Activated CD8-positive, alpha-beta memory T cell treated with anti-CD3 and anti-CD28 coated beads, Interleukin-2, amount 50 U/mL, for 4 hours (primary cell): ENCODE data around the gene TADA2A.
"Not testable (repeated sequence)": the region's sequence is repeated elsewhere in the genome, so short reads cannot be mapped to it uniquely, and the experiment has no call there.

ENCODE experiments used
- DNase-seq: peaks from one replicate; pipeline ENCODE4 v3.0.0-alpha.2; 2020

TADA2A gene

DNA sequence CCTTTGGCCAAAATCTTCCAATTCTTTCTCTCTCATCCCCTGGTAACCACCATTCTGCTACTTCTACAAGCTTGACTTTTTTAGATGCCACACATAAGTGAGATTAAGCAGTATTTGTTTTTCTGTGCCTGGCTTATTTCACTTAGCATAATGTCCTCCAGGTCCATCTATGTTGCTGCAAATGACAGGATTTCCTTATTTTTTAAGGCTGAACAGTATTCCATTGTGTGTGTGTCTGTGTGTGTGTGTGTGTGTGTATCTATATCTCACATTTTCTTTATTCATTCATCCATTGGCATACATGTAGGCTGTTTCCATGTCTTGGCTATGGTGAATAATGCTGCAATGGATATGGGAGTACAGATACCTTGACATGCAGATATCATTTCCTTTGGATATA lies 6.2 kb upstream of the TADA2A start:
- DNase-seq, result no peak

DNA sequence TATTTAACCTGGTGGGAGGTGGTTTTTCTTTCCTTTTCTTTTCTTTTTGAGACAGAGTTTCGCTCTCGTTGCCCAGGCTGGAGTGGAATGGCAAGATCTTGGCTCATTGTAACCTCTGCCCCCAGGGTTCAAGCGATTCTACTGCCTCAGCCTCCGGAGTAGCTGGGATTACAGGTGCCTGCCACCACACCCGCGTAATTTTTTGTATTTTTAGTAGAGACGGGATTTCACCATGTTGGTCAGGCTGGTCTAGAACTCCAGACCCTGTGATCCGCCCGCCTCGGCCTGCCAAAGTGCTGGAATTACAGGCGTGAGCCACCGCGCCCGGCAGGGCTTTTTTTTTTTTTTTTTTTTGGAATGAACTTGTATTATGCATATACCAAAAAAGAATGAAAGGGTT lies 1.2 kb upstream of the TADA2A start:
- DNase-seq, result not testable (repeated sequence)

DNA sequence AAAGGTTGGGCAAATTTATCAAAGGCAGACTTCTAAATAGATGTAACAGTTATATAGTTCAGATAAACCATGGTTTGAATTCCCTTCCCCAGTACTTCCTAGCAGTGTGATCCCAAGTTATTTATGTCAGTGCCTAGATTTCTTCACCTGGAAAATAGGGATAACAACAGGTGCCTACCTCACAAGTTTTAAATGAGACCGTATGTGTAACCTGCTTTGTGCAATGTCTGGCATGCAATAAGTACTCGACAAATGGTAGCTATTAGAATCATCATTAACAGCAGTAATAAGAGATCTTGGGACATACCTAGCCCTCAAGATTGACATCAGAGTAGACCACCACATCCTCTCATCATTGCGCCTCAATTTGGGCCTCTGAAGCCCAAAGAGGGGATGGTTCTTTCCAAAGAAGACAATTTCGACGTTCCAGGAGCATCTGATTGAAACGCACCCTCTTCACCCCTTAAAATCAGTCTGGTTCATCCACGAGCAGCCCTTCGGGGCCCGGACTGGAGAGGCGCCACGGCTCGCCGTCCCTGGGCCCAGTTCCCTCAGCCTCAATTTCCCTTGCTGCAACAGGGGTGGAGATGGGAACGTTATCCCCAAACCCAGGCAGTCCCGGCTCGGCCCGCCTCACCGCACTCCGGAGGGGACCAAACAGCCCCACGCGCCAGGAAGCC lies 591 bp upstream of the TADA2A start:
- no peak for DNase-seq

DNA sequence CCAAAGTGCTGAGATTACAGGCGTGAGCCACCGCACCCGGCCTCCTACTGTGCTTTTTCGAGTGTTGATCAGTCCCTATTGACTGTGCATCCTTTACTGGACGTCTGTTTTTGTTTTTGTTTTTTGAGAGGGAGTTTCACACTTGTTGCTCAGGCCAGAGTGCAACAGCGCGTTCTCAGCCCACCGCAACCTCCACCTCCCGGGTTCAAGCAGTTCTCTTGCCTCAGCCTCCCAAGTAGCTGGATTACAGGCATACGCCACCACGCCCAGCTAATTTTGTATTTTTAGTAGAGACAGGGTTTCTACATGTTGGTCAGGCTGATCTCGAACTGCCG lies 1.4 kb downstream of the TADA2A start:
- DNase-seq, result not testable (repeated sequence)

DNA sequence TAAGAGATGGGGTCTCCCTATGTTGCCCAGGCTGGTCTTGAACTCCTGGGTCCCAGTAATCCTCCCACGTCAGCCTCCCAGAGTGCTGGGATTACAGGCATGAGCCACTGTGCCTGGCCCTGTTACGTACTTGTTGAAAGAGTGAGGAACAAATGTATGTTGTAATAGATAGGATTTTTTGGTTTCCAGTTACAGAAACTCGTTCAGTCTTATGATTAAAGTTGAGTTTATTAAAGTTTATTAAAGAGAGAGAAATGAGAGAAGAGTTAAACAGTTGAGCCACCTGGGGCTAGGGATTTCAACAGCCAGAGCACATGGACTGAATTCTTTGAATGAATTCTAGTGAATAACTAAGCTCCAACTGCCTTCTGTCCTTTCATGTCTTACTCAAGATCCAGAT lies 3.7 kb downstream of the TADA2A start:
- no peak for DNase-seq

DNA sequence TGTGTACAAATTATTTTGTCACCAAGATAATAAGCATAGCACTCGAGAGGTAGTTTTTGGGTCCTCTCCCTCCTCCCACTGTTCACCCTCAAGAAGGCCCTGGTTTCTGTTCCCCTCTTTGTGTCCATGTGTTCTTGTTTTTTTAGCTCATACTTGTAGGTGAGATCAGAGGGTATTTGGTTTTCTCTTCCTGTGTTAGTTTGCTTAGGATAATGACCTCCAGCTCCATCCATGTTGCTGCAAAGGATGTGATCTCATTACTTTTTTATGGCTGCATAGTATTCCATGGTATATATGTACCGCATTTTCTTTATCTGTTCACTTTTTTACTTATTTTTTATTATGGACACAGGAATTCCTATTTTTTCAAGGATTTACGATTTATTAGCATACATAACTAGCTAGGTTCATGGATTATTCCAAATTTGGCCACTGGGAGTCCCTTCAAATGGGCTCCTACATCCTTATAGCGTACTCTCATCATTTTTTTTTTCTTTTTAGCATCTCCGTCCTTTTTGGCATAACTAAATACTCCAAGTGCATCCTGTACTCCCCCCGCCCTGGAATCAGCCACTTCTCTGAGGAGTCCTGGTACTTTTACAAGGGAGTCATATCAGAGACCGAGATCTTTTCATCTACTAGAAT lies 7.3 kb downstream of the TADA2A start:
- DNase-seq, result no peak

DNA sequence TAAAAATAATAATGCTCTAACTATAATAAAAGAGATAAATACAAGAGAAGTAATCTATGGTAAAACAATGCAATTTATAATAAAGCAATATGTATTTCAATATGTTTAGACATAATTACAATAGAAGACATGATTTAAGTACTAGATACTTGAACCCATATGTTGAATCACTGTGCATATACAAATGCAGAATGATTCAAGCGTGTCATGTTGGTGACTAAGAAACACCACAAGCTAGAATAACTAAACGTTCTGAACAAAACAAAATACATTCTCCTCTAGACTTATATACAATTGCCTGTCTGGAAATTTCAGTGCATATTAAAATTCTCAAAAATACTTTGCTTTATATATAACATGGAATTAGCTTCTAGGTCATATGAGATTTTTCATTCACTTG lies 11.2 kb downstream of the TADA2A start:
- DNase-seq, result no peak

DNA sequence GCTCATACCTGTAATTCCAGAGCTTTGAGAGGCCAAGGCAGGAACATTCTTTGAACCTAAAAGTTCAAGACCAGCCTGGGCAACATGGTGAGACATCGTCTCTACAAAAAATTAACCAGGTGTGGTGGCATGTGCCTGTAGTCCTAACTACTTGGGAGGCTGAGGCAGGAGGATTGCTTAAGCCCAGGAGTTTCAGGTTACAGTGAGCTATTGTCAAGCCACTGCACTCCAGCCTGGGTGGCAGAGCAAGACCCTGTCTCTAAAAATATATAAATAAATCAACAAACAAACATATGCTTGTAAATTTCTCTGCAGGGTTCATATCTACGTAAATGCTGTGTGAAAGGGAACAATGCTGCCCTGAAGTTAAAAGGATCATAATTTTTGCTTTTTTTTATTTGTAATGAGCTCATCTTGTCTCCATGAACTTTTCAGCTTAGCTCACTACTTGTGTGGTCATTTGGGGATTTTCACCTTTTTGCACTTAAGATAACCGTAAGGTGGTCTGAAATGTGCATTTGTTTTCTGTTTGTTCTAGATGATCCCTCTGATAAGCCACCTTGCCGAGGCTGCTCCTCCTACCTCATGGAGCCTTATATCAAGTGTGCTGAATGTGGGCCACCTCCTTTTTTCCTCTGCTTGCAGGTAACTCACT lies 16.4 kb downstream of the TADA2A start:
- DNase-seq, result no peak

DNA sequence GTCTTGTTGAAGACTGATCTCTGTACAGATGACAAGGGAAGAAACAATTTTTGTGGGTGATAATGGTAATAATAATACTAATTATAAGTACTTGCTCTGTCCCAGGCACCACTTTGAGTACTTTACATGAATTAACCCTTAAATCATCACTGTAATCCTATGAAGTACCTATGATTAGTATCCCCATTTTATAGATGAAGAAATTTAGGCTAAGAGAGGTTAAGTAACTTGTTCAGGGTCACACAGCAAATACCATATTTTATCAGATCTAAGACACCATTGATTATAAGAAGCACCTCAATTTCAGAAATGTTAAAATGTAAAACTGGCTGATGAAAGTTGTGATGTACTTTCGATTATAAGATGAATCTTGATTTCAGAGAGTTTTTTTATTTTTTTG lies 18.6 kb downstream of the TADA2A start:
- no peak for DNase-seq

DNA sequence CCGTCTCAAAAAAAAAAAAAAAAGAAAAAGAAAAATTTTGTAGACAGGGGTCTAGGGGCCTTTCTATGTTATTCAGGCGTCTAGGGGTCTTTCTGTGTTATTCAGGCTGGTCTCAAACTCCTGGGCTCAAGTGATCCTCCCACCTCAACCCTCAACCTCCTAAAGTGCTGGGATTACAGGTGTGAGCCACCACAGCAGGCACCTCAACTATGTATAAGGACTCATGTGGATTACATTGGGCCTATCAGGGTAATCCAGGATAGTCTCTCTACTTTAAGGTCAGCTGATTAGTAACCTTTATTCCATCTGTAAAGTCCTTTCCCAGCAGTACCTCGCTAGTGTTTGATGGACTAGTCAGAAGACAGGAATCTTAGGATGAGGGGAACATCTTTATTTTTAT lies 22.4 kb downstream of the TADA2A start:
- DNase-seq, result no peak

DNA sequence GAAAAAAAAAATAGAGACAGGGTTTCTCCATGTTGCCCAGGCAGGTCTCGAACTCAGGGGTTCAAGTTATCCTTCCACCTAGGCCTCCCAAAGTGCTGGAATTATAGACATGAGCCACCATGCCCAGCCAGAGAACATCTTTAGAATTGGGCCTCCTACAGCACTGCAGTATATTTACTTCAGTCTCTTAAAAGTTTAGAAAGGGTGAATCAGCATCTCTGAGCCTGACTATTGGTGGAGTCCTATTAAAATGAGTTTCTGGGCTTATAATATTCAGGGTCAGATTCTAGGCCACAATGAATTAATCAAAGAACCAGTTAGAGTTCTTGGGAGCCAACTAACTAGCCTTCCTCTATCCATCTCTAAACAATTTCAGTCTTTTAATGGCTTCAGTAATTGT lies 22.8 kb downstream of the TADA2A start:
- no peak for DNase-seq

DNA sequence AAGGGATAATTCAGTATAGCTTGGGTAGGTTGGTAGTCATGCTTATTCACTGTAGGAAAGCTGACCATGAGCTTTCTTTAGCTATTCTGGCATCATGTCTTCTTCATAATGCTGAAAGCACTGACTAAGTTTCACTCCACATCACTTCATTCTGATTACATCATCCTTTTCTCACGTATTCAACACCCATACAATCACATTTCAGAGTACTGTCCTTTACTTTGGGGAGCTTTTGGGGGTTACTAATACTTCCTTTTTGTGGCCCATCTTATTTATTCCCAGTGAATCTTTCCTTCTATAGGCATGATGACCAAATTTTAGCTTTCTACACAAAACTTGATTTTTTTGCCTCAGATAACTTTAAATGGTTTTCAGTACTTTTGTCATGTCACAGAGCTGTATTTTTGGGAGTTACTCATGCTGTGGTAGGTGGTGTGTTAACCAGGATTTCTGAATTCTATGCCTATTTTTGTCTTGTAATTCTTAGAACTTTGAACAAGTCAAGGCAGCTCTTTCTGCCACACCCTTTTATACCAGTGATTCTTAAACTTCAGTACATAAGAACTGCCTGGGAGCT lies 23.5 kb downstream of the TADA2A start:
- no peak for DNase-seq

DNA sequence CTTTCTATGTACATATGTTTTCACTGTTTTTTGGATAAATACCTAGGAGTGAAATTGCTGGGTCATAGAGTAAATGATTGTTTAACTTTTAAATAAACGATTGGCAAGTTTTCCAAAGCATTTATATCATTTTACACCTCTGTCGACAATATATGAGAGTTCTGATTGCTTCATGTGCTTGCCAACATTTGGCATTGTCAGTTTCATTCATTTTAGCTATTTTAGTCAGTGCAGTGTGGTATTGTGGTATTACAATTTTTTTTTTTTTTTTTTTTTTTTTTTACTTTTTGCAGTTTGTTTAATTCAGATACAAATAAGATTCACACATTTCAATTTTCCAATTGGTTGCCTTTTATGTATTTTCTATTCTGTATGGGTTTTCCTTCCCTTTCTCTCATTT lies 26.0 kb downstream of the TADA2A start:
- DNase-seq, result no peak

DNA sequence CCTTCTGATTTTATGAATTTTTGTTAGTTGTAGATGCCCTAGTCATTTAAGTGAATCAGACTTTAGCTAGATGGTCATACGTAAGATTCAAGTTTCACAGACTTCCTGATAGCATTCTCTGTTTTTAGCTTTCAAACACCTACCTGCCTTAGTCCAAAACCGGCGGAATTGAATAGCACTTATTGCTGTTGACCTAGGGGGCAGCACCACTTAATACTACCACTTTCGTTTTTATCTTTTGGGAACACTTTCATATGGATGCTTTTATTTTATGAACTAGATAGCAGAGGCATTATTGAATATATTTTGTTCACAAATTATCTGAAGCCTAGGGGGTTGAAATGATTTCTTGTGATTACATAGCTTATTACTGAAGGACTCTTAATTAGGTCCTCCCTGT lies 31.5 kb downstream of the TADA2A start:
- DNase-seq, result no peak

DNA sequence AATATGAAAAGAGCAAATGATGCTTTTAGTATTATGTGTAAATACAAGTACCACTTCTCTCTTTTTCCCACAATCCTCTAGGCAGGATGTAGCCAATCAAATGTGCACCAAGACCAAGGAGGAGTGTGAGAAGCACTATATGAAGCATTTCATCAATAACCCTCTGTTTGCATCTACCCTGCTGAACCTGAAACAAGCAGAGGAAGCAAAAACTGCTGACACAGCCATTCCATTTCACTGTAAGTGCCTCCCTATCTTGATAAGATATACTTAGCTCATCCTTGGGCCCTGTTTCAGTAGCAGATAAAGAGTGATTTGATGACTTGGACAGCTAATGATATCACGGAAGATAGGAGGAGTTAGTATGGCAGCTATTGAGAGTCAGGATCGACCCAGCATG lies 33.7 kb downstream of the TADA2A start:
- no peak for DNase-seq

DNA sequence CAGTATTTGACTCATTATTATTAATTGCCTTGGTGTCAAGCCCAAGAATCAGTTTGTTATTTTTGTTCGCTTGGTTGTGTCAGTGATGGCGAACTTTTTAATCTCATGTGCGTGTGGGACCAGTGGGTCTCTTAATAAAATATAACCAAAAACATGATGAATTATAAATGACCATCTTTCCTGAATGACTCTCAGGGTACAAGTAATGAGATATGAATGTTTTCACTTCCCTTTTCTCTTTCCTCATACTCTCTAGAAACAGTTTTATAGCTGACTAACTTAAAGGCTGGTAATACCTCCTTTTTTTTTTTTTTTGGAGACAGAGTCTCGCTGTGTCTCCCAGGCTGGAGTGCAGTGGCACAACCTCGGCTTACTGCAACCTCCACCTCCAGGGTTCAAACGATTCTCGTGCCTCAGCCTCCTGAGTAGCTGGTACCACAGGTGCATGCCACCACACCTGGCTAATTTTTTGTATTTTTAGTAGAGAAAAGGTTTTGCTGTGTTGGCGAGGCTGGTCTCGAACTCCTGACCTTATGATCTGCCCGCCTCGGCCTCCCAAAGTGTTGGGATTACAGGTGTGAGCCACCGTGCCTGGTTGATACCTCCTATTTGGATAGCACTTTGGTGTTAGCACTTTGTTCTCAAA lies 34.8 kb downstream of the TADA2A start:
- DNase-seq, result not testable (repeated sequence)

DNA sequence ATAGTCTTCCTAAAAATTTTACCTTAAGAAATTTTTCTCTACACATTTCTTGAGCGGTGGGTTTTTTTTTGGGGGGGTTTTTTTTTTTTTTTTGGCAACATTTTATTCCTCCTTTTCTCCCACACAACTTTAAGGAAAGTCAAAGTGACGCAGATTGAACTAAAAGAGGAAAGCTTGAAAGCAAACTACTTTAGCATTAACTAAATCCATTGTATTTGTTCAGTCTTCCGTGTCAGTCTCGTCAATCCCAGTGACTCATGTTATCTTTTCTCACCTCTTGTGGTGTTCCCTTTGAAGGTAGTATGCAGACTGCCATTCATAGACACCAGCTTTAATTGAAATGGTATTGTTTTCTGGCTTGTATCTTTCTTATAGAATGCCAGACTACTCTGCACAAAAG lies 39.3 kb downstream of the TADA2A start:
- DNase-seq, result no peak

DNA sequence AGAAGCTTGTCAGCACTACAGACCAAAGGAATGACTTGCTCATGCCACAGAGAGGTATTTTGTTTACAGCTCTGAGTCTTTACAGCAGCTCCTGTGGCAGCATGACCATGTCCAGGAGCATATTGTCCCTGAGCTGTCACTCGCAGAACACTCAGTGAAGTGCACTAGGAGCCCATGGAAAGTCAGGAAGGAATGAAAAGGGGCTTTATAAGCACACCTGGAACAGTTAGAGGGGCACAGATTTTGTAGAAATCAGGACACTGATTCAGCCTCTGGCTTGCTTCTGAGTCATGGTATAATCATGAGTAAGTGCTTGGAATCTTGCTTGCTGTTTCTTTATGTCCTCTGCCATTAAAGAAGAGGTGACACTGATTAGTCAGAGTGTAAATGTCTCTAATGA lies 41.0 kb downstream of the TADA2A start:
- no peak for DNase-seq

DNA sequence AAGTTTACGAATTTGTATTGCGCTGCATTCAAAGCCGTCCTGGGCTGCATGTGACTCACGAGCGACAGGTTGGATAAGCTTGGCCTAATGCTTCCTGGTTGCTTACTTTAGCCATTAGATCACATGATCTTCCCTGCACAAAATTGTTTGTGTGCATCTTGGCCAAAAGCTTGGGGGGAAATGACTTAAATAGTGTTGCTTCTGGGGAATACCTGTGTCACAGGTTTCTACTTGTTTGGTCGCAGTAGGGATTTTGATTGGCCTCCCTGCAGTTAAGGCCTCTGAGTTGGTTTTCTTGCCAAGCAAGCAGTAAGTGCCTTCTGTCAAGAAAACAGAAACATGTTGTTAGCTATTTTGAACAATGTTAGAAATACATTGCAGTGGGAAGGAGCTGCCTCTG lies 43.4 kb downstream of the TADA2A start:
- no peak for DNase-seq

DNA sequence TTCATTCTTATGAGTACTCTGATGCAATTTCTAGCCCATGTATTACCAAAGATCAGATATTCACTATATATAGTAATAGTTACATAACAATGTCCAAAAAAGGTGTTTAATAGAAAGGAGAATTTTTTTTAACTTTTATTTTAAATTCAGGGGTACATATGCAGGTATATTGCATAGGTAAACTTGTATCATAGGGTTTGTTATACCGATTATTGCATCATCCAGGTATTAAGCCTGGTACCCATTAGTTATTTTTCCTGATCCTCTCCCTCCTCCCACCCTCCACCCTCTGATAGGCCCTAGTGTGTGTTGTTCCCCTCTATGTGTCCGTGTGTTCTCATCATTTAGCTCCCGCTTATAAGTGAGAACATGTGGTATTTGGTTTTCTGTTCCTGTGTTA lies 51.1 kb downstream of the TADA2A start:
- DNase-seq, result not testable (repeated sequence)

DNA sequence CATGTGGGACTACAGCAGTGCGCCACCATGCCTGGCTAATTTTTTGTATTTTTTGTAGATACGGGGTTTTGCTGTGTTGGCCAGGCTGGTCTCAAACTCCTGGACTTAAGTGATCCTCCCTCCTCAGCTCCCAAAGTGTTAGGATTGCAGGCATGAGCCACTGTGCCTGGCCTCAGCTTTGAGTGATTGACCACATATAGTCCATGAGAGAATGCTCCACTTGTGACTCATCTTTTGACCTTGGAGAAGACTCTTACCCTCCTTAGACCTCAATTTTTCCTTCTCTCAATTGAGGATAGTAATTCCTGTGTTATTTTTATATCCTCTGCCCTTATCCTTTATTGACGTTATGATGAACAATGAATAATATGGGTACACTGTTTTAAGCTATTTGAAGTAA lies 52.1 kb downstream of the TADA2A start:
- no peak for DNase-seq

DNA sequence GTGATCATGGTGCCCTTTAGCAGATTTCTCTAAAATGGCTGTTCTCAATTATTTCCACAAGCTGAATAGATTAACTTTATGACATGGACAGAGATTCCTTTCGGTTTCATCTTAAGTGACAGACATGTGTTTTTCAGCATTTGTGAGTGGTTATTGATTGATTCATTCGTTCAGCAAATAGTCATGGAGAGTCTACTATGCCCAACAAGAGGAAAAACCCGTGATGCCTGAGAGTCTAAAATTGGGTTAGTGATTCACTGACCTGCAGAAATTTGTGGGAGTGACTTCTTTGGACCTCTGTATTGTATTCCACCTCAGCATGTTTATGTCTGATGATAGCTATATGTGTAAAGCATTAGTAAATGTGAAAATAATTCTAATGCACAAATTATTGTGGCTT lies 55.0 kb downstream of the TADA2A start:
- DNase-seq, result no peak

DNA sequence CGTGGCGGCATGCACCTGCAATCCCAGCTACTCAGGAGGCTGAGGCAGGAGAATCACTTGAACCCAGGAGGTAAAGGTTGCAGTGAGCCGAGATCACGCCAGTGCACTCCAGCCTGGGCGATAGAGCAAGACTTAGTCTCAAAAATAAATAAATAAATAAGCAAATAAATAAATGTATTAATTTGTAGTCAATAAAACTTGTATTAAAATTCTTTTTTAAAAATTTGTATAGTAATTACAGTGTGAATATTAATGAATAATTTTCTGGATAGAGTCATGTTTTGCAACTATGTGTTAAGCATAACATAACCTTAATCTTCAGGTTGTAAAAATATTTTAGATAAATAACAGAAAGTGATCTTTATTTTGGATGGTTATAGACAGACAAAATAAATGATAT lies 55.8 kb downstream of the TADA2A start:
- DNase-seq, result no peak

DNA sequence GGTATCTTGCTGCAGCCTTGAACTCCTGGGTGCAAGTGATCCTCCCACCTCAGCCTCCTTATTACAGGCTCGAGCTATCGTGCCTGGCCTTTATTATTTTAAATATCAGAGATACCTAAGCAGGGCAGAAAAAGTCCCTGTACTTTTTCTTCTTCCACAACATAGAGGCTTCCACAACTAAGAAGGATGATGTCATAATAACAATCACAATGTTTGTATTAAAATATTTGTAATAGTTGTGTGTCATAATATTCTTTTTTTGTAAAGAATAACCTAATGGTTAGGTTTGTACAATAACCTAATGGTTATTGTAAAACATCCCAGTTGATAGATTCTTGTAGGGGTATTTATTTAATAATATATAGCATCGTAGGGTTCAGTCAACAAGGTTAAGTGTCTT lies 56.4 kb downstream of the TADA2A start:
- DNase-seq, result no peak
